ENCODE data around the gene PITPNM1.

DNA sequence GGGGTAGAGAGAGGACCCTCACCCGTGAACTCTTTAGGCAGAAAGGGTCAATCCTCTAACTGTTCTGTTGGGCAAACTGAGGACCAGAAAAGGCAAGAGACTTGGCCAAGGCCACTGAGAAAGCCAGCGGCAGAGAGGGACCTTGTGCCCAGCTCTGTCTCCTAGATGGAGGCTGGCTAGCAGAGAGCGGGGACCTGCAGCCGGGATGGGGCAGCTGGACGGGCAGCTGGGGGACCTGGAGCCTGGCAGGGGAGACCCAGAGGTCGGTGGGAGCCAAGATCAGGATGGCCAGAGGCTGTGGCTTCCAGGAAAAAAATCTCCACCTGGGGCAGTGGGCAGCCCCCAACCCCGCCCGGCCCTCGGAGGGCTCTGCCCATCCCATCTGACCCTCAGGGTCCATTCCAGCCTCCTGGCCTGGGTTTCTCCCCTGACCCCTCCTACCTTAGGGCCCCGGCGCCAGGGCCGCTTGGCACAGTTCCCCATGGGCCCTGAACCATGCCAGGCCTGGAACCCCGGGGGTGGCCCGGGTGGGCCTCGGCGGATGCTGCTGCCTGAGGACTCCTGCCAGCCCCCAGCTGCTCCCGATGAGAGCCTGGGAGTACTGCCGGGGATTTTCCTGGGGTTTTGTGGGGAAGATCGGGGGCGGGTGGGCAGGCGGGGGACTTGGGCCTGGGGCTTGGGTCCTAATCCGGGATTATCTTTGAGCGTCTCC lies 17.8 kb upstream of the PITPNM1 start, which contains the start of gene CABP2:
- TF ChIP-seq, protein P1, sequence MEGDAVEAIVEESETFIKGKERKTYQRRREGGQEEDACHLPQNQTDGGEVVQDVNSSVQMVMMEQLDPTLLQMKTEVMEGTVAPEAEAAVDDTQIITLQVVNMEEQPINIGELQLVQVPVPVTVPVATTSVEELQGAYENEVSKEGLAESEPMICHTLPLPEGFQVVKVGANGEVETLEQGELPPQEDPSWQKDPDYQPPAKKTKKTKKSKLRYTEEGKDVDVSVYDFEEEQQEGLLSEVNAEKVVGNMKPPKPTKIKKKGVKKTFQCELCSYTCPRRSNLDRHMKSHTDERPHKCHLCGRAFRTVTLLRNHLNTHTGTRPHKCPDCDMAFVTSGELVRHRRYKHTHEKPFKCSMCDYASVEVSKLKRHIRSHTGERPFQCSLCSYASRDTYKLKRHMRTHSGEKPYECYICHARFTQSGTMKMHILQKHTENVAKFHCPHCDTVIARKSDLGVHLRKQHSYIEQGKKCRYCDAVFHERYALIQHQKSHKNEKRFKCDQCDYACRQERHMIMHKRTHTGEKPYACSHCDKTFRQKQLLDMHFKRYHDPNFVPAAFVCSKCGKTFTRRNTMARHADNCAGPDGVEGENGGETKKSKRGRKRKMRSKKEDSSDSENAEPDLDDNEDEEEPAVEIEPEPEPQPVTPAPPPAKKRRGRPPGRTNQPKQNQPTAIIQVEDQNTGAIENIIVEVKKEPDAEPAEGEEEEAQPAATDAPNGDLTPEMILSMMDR (IDR thresholded peaks at IDR 0.05): no peak
- no peak for TF ChIP-seq POLR2A (IDR thresholded peaks at IDR 0.05)

Data from adrenal gland (tissue), 5 donors.